Activated naive CD4-positive, alpha-beta T cell treated with Interleukin-2 at 50 U/mL for 16 hours (primary cell): Measurements from ENCODE around the gene TAP1.
A peak's percentile ranks its signal among the peaks of the same experiment; 100 is the strongest.

Source experiments
- DNase-seq: peaks from one replicate; pipeline ENCODE4 v3.0.0-alpha.2; 2020

Gene TAP1

DNA sequence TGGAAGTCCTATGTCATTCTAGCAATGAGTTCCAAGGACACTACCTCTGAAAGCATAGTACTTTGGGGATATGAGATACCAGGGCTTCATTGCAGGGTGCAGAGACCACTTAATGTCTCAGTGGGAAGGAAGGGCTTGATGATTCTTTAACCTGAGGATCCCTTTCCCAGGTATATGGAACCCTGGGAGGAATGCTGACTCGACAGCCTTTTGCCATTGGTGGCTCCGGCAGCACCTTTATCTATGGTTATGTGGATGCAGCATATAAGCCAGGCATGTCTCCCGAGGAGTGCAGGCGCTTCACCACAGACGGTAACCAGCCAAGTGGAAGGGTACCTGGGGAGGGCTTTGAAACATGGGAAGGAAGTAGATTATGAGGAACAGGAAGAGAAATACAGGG, 4.7 kb upstream of the TAP1 start:
- DNase-seq, result no peak

DNA sequence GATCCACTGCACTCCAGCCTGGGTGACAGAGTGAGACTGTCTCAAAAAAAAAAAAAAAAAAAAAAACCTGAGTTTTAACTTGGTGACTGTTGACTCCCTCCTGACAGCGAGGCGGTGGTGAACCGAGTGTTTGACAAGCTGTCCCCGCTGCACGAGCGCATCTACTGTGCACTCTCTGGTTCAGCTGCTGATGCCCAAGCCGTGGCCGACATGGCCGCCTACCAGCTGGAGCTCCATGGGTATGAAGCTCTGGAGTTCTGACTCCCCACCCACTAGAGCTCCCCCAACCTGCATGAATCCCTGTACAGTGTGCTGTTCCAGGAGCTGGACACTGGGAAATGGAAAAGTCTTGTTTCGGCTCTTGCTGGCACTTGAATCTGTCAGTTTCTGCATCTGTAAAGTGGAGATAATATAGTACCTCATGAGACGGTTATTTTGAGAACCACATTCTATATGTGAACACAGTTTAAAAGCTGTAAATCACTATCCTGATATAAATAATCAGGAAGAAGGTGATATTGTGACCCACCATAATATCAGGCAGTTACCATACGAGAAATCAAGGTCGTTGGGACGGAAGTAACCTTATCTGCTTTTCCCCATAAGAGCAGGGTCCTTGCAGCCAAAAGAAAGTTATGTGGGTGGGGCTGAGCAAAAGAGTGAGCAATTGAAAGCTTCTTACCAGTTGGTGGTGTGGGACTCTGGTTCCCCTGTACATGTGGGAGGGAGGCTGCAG, 3.8 kb upstream of the TAP1 start:
- no peak for DNase-seq

DNA sequence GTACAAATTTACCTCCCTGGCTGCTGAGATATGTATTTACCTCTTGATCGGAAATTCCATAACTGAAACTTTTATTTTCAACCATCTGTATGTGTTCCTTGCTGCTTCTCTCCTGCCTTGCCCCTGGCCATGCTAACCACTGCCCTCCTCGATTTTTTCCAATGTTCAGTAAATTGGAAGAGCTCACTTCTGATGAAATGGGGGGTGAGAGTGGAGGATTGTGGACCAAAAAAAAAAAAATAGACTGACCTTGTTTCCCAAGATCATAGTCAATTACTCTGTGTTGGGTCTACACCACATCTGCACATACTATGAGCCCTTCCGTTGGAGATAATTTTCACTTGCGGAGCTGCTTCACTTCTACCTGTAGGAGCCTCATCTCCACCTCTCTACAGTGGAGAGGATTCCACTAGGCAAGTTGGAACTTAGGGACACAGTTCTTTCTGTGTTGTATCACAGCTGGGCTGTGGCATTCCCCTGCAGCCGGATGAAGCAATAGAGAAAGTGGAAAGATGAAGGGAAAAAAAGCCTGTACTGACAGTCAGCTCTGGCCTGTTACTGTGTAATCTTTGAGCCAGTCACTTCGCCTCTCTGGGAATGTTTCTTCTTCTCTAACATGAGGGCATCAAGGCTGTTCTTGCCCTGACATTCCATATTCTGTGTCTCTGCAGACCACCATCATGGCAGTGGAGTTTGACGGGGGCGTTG, 2.1 kb upstream of the TAP1 start:
- DNase-seq, result no peak

DNA sequence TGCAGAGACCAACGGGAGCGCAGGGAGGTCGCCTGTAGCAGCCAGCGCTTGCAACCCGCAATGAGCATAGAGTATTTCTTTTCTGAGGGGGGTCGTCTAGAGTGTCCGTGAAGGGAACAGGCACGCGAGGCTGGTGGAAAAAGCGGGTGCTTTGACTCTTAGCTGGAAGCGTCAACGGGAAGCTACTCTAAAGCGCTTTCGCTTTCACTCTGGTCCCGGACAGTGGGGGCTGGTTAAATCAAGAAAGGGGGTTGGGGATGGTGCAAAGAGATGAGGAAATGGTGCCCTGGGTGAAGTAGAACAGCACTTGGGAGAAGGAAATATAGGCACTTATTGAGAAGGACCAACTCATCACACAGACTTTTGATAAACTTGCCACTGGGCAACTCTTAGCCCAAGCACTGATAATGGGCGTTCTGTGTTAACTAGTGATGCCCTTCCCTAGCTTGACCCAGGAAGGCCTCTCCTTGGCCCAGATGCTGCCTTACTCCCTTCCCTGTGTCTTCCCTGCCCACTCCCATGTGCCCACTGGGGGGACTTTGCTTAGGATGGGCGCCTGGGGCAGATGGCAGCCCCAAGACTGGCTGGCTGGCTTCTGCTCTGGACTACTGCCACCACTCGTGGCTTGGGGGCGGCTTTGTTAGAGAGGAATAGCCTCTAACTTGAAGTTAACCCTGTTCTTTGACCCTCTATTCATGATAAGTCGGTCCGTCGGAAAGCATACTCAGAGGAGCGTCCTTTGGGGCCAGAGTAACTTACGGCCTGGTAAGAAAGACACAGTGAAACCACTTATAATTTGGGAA, 1.1 kb upstream of the TAP1 start:
- DNase-seq, result peak; percentile 64

DNA sequence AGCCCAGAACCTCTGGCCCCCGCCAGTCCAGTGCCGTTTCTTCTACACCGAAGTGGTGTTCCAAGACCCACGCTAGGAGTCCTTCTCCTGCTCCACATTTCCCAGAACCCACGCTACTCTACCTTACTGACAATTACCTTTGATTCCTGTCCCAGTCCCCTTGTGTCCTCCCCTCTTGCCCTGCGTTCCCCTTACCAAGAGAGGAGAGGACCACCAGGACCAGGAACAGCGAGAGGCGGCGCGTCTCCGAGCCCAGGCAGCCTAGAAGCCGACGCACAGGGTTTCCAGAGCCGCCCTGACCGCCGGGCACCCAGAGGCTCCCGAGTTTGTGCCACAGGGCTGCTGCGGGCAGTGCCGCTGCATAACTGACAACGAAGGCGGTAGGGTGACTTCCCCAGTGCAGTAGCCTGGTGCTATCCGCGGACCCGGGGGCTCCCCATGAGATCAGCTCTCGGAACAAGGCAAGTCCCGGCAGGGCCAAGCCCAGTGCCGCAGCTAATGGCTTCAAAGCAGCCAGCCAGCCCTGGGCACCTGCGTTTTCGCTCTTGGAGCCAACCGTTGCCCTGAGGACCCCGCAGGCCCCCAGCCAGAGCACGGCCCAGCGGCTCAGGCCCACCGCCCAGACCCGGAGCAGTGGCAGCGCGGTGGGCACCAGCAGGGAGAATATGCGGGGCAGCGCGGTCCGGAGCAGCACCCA, 512 bp downstream of the TAP1 start:
- DNase-seq, result peak; percentile 71

DNA sequence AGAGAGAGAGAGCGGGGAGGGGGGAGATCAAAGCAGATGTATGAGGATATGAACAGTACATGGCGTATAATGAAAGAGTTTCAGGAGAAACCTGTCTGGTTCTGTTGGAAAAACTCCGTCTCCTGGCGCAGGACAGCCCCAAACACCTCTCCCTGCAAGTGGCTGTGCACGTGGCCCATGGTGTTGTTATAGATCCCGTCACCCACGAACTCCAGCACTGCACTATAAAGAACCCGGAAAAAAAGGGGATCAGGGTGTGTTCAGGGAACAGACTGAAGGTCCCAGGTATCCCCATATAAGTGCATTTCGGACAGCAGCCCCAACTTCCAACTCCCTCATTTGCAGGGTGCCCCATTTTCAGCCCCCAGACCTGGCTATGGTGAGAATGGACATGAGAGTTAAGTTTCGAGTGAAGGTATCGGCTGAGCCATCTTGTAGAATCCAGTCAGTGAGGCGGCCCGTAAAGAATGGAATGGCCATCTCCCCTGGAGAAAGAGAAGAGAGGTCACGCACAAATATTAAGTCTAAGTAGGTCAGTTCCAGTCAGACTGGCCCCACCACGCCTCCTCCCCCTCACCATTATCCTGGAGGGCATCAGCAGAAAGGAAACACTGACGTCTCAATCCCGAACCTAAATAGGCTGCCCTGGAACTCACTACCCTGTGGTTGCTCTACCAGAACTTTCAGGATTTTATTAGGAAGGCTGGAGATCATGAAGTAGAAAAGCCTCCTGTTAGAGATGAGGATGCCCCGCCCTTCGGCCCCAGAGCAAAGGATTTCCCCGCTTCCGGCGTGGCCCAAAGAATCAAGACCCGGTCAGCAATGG, 1.3 kb downstream of the TAP1 start:
- DNase-seq, result peak; percentile 48

DNA sequence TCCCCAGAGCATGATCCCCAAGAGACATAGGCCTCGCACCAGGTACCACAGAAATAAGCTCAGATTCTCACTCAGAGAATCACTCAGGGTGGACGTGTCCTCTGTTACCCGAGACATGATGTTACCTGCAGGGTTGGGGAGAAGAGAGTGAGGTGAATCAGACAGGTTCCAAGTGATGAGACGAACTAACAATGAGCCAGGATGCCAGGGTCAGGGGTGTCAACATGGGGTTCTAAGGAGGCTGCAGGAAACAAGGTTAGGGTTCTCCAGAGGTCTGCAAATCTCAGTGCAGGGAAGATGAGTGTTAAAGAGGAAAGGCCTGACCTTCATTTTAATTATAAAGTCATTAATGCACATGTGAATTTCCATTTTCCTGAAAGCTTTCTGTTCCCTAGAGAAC, 2.5 kb downstream of the TAP1 start:
- no peak for DNase-seq

DNA sequence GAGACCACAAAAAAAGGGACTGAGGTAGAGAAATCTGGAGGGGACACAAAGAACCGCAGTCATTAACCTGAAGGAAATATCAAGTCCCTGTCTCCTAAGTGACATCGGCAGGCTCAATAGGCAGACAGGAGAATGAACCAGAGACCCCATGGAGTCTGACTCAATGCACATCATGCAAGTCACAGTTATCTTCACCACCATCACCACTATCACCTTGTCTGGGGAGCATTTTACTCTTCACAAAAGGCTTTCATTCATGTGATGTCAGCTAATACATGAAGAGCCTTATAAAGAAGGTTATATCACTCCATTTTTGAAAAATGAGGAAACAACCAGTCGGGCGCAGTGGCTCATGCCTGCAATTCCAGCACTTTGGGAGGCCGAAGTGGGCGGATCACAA, 4.4 kb downstream of the TAP1 start:
- DNase-seq, result no peak

DNA sequence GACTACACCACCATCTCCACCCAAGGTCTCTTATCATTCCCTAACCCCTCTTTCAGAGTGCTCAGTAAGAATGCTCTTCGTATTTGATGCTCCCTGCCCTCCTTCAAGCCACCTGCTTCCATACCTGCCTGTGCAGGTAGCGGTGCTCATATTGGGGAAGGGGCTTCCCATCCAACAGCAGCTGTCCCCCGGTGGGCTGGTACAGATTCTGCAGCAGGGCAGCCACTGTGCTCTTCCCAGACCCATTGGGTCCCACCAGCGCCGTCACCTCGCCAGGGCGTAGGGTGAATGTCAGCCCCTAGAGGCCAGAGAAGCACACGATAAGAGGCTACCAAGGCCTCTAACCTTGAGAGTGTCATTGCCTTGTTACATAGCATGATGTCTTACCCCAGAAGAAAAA, 5.7 kb downstream of the TAP1 start:
- no peak for DNase-seq

DNA sequence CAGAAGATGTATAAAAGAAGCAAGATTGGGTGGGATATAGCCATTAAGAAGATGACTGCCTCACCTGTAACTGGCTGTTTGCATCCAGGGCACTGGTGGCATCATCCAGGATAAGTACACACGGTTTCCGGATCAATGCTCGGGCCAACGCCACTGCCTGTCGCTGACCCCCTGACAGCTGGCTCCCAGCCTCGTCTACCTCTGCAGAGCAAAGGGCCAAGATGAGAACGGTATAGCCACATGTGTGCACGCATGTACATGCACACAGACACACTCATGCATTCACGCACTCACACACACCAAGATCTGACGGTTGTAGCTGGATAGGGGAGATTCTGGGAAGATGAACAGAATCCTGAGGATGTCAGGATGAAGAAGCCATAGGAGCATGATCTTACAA, 6.5 kb downstream of the TAP1 start:
- no peak for DNase-seq

DNA sequence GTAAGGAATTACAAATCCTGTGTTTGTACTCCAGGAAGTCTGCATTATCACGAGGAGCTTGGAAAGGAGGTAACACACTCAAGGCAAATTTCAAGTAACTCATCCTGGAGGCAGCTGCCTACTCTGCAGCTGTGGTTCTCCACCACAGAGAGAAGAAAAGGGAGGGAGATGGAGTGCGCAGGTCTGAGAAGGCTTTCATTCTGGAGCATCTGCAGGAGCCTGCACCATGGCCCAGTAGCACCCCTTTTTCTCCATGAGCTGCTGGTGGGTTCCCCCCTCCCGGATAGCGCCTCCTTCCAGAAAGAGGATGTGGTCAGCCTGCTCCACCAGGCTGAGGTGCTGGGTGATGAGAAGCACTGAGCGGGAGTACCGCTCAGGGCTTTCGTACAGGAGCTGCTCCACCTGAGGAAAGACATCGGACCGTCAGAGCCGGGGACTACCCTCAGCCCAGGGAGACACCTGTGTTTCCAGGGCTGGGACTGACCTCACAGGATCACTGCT, 8.1 kb downstream of the TAP1 start:
- peak; percentile 42 for DNase-seq

DNA sequence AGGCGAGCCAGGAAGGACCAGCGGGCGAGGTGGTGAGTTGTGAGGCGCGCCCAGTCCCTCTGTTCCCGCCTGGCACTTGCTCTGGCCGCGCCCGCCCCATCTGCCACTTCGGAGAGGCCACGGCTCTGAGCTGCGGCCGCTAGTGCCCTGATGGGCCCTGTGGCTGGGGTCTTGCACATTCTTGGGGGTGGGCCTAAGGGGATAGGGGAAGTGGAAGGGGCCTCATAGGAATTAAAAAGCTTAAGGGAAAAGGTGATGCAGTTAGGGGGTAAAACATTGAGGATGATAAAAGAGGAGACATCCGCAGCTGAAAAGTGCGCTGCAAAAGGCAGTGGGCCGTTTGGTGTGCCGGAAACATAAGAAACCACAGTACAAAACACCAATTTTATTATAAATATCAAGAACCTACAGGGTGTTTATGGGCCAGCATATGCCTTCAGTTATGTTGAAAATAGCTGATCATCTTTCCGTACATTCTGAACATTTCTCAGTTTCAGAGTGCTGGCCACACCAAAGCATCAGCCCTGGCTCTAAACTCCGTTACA, 8.6 kb downstream of the TAP1 start:
- no peak for DNase-seq

DNA sequence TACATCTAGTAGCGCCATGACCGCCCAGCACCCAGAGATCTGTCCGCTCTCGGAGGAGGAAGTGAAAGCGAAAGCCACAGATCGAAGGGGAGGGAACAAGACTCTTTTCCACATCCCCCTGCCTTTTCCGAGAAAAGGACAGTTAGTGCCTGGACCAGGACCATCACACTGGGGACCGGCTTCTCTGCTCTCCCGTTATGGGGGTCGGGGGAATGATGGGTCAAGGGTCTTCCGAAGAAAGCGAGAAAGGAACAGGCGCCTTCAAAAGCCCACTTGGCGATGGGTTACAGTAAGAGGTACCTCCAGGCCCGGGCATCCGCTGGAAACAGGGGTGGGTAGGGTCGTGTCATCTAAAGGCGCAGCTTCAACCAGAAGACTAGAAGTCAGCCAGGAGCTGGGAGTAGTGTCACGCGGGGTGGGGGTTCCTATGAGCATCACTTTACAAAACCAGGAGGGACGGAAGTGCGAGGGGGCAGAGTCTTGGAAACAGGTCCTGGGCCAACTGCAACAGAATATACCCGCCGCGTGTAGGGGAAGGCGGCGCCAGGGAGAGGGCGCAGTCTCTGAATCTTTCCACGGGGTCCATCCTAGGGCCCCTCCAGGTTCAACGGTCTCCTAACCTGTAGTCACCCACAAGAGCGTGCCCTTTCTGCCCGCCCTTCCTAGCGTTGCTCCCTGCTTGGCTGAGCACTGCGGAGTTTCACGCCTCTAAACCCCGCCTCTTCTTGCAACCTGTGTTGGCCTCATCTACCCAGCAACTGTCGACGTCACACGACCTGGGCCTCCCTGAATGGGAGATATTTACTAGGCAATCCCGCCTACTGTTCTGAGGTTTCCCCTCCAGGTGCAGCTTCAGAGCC, 9.3 kb downstream of the TAP1 start, which contains the start of gene PSMB8:
TSS of gene PSMB8 (minus strand) at position 69 of the 860 bp plus-strand sequence. CDS start at position 18, 51 bp downstream.
- peak; percentile 98 for DNase-seq

DNA sequence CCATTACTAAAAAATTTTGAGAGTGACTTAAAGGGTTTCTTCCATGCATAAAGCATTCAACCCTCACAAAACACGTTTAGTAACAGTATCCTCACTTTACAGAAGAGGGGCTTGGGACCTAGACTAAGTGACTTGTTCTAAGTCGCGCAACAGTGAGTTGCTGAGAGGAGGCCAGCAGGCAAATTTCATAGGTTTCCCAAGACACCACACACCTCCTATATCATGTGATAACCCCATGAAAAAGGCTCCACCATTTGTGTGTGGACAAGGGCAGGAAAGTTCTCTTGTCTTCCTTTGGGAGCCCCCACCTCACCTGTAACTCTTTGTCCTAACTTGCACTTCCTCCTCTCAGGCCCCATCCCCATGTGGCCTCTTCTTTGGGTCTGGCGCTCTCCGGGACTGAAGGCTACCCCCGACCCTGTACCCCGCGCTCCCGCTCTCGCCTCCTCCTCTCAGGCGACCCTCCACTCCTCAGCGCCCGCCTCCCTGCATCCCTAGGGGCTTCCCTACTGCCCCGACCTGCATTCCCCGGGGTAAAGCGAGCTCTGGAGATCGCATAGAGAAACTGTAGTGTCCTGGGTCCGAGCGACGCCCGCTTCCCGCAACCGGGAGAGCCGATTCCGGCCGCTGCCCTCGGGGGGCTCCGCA, 10.0 kb downstream of the TAP1 start:
- DNase-seq, result no peak

DNA sequence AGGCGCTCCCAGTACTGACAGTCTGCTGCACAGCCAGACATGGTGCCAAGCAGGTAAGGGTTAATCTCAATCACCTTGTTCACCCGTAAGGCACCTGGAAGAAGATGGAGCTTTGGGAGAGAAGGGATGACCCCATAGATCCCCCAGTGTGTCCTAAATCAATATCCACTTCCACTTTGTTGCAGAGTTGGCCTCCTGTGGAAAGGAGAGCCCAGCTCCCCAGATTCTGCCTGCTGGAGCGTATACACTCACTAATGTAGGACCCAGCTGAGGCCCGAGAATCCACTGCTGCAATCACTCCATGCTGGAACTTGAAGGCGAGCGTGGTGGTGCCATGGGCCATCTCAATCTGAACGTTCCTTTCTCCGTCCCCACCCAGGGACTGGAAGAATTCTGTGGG, 10.8 kb downstream of the TAP1 start:
- DNase-seq, result no peak

DNA sequence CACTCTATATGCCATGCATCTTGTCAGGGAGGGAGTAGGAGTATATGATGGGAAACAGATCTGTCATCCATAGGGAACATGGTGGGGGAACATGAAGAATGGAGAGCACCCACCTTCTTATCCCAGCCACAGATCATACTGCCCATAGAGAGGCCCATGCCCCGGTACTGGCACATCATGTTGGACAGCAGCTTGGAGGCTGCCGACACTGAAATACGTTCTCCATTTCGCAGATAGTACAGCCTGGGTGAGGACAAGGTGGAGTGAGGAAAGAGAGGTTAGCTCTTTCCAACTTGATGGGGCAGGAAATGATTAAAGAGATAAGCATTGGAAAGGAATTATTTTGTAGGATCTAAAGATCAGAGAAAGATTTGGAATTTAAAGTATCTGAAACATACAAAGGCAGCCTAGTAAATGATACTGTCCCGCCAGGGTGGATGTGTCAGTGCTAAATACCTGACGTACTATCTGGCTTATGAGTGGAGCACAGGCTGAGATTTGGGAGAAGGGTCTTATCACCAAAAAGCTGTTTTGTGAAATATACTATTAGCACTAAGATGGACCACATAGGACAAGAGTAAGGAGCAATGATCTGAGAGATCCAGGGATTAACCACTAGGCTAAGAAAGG, 11.4 kb downstream of the TAP1 start:
- no peak for DNase-seq

DNA sequence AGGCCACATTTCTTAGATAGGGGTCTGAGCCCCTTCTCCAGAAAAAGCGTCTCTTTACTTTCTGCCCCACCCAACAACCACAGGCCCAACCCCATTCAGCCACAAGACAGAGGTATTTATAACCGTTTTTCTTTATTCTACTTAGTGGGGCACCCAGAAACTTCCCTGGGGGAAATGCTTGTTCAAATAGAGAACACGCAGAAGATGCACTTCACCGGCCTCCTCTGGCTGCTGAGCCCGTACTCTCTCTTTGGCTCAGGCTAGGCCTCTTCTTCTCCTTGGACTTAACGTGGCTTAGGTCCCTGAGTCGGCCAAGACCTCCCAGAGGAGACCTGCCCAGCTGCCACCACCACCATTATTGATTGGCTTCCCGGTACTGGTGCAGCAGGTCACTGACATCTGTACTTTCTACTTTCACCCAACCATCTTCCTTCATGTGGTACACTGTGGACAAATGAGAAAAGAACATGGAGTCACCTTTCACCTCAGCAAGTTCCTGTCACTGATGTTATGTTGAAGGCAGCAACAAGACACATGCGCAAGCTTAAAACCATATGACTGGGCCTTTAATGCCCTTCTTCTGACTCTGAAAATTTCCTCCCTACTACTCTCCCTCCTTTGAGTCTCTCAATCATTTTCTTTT, 12.8 kb downstream of the TAP1 start:
- DNase-seq, result peak; percentile 29

DNA sequence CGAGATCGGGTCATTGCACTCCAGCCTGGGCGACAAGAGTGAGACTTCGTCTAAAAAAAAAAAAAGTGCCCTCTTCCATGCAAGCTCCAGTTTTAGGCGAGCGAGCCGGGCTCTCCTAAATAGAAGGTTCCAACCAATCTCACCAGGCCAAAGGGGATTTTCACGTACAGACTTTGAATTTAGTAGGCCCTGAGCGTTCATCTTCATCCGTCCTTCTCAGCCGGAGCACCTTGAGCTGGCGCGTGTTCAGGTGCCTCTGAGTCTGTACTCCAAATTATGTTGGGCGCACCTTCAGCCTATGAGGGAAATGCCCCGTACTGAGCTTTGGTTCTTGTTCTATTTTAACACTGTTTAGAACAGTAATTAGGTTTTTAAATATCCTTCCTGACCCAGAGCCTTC, 14.1 kb downstream of the TAP1 start:
- DNase-seq, result no peak
